DMS 273 treated with DMSO at 0.1 percent for 48 hours (cell line): ENCODE measurements around the gene CRYBB3.
A peak's percentile ranks its signal among the peaks of the same experiment; 100 is the strongest.
"Not testable (repeated sequence)": the region's sequence is repeated elsewhere in the genome, so short reads cannot be mapped to it uniquely, and the experiment has no call there.

Source experiments
- DNase-seq: peaks from one replicate; lab custom pipeline; 2025; lab: John Stamatoyannopoulos, UW

Gene CRYBB3

DNA sequence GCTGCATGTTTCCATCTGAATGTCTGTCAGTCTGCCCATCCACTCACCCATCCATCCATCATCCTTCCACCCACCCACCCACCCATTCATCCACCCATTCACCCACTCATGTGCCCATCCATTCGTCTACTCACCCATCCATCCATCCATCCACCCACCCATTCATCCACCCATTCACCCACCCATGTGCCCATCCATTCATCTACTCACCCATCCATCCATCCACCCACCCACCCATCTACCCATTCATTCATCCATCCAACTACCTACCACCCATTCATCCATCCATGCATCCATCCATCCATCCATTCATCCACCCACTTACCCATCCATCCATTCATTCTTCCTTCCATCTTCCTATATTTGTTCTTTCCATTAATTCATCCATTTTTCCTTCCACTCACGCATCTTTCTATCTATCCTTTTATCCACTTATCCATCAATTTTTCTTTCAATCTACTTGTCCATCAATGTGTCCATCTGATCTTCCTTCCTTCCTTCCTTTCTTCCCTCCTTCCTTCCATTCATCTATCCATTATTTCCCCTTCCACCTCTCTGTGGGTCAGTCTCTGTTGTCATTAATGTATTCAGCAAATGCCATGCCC lies 8.0 kb downstream of the CRYBB3 start:
- DNase-seq, result no peak

DNA sequence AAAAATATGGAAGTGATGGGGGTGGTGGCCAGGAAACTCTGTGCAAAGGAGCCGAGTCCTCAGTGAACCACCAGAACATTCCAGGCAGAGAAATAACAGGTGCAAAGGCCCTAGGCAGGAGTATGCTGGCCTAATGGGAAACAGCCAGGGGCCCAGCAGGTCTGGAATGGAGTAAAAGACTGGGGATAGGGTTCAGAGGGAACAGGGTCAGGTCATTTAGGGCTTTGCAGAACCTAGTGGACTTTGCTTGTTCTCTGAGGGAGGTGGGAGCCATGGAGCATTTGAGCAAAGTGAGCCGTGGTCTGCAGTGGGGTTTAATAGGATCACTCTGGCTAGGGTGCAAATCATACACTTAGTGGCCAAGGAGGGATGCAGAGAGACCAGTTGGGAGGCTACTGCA lies 8.7 kb downstream of the CRYBB3 start:
- DNase-seq, result no peak

DNA sequence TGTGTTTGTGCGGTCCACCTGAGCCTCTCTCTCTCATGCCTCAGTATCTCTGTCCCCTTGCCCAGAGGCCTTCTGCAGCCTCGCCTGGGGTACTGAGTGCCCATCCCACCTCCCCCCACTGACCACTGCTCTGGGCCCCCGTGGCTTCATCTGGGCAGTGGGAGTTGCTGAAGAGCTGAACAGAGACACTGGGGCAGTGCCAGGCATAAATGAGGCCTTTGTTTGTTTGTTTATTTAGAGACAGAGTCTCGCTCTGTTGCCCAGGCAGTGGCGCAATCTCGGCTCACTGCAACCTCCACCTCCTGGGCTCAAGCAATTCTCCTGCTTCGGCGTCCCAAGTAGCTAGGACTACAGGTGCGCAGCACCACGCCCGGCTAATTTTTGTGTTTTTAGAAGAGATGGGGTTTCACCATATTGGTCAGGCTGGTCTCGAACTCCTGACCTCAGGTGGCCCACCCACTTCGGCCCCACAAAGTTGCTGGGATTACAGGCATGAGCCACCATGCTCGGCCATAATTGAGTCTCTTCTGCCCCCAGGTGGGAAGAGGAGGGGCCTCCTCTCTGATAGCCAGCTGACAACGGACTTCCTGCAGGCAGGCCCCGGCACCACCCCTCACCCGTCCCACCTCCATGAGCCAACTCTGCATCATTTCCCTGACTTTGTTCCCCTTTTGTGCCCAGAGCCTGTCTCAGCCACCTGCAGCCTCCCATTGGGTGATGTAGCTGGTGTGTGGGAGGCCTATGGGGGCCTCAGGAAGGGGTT lies 9.3 kb downstream of the CRYBB3 start:
- DNase-seq, result no peak

DNA sequence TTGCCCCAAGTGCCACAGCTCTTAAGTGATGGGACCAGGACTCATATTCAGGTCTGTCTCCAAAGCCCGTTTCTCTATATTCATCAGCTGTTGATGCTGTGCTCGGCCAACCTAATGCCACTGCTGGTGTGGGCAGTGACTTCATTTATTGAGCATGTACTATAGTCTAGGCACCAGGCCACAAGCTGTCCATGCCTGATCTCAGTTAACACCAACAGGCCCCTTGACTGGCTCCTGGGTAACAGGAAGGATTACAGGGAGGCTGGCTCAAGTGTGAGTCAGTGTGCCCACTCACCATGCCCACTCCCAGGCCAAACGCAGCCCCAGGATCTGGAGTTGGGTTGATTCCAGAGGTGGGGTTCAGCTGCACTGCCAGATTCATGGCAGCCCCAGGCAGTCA lies 11.1 kb downstream of the CRYBB3 start:
- DNase-seq, result no peak

DNA sequence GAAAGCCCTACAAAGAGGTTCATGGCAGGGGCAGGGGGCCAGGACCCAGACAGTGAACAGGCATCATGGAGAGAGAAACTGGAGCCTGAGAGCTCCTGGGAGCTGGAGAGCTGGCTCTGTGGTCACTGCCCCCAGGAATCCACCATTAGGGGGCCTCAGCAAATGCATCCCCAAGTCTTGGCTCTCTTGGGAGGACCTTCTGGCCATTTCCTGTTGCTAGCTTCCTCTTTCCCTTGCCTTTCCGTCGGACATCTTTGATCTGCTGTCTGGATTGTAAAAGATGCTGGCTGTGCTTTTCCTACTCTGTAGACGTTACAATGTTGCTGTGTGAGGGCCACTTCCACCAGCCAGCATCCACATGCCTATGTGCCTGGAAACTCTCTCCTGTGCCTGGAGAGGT lies 12.7 kb downstream of the CRYBB3 start:
- DNase-seq, result no peak

DNA sequence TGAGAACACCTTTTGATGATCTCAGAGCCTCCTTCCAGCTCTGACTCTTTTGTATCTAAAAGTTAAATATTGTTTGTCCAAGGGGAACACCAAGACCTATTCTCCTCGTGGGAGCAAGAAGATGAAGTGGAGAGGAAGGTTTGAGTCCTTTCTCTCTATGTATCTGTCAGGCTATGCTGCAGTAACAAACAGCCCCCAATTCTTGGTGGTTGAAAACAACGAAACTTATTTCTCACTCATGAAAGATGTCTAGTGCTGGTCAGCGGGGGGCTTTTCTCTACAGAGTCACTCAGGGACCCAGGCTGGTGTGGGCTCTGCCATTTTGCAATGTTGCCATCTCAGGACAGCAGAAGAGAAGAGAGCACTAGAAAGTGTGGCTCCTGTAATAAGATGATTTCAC lies 13.6 kb downstream of the CRYBB3 start:
- no peak for DNase-seq

DNA sequence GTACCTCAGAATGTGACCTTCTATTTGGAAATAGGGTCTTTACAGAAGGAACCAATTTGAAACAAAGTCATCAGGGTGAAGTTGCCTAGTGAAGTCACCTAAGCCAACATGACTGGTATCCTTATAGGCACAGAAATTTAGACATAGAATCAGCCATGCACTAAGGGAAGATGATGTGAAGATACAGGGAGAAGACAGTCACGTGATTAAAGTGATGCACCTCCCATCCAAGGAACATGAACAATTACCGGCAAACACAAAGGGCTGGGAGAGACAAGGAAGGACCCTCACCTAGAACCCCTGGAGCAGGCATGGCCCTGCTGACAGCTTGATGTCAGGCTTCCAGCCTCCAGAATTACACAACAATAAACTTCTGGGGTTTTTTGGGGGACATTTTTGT lies 16.6 kb downstream of the CRYBB3 start:
- no peak for DNase-seq

DNA sequence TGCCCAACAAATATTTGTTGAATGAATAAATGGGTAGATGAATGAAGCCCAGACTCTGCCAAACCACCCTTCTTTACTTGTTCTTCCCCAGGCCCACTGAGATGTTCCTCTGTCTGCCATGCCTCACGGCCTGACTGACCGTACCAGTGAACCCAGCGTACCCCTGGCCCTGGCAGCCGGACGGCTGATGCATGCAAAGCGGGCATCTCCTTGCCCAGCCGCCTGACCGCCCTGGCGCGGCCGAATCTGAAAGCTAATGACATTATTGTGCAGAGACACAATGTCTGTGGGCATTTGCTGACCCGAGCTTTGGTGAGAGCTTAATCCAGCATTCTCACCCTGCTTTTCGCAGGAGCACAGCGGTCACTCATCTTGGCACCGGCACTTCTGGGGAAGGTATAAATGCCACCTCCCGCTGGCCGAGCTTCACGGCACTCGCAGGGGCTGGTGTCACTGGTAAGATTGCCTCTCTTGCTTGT lies 19.6 kb downstream of the CRYBB3 start, which contains the start of gene CRYBB2:
Gene CRYBB2 (plus strand): TSS at position 429 of the 479 bp plus-strand sequence. CDS start 1,791 bp downstream, outside the sequence.
- DNase-seq, result no peak

DNA sequence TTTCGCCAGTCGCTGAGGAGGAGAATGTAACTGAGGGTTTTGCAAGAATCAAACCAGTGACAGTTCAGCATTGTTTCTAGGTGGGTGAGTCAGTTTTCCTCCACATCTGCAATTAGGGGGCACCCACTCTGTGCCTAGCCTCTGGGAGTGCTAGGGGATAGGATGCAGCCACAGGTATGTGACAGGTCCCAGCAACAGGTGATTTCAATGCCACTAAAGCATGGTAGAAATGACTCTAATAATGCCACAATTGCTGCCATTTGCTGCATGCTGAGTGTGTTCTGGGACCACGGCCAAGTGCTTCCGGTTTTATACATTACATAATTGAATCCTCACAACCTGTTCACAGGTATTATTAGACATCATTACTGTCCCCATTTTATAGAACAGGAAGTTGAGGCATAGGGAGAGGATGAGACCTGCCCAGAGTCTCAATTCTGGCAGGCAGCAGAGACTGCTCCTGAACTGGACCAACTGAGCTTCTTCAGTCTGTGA lies 20.3 kb downstream of the CRYBB3 start:
- DNase-seq, result no peak

DNA sequence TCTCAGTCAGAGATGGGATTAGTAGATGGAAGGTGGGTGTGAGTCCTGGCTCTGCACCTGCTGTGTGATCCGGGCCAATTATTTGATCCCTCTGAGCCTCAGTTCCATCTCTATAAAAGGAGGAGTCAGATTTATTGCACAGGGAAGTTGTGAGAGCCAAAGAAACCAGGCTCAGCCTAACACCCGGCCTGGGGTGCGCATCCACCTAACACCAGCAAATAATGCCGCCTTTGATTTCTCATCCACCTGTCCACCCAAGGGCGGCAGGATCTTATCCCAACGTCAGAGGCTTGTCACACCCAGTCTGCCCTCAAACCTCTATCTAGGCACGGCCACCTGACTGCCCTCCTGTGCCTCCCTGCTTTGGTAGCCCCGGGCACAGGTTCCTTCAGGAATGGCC lies 22.1 kb downstream of the CRYBB3 start:
- DNase-seq, result no peak

DNA sequence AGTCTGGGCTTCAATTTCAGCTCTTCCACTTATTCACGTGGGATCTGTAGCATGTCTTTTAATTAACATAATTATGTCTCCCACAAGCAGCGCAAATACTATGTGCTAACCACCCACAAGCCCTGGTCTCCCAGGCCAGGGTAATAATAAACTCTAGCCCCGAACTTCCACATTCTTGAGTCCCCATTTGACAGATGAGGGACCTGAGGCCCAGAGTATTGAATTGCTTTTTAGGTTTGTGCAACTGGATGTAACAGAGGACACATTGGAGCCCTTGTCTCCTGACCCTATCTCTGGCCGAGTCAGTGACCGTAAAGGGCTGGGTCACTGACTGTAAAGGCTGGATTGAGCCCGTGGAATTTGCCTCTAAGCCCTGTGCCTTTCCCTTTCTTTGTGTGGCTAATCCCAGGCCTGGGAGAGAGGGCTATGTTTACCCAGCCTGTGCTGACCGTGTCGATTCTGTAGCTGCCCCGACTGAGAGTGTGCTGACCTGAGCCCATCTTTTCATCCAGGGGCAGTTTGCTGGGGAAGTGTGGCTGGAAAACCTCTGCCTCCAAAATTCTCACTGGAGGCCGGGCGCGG lies 23.7 kb downstream of the CRYBB3 start:
- no peak for DNase-seq

DNA sequence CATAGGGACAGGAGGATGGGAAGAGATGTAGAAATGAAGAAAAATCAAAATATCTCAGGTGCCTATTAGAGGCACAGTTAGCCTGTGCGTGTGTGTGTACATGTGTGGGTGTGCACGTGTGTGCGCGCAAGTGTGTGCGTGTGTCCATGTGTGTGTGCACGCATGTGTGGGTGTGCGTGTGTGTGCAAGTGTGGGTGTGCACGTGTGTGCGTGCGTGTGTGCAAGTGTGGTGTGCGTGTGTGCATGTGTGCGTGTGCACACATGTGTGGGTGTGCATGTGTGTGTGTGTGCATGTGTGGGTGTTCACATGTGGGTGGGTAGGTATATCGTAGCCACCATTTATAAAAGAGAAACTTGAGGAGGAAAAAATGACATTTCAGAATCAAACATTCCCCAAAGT lies 29.2 kb downstream of the CRYBB3 start:
- DNase-seq, result no peak

DNA sequence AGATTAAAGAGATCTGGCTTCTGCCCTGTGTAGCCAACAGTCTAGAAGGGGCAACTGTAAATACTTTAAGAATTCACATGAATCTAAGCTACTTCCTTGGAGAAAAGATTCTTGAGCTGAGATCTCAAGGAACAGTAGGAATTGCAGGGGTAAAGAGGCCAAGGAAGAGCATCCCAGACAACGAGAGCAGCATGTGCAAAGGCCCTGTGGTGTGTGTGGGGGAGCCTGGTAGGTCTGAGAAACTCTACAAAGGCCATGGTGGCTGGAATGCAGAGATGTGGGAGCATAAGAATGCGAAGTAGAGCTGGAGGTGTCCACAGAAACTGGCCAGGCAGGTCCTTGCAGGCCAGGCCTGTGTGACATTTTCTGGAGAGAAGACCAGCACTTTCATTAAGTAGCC lies 31.1 kb downstream of the CRYBB3 start:
- DNase-seq, result not testable (repeated sequence)

DNA sequence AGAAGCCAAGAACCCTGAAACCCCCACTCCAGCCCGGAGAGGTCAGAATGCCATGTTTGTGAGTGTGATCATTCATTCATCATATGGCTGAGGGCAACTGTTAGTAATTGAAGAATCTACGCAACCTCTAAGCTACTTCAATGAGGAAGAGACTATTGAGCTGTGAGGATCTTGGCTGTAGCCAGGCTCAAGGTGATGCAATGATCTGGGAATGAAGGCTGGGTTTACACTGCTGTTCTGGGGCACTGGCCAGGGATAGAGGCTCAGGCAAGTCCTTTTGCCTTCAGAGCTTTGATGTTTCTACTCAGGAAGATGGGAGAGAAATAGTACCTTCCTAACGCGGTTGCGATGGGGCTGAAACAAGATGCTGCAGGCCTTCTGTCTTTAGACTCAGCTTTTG lies 32.6 kb downstream of the CRYBB3 start:
- no peak for DNase-seq

DNA sequence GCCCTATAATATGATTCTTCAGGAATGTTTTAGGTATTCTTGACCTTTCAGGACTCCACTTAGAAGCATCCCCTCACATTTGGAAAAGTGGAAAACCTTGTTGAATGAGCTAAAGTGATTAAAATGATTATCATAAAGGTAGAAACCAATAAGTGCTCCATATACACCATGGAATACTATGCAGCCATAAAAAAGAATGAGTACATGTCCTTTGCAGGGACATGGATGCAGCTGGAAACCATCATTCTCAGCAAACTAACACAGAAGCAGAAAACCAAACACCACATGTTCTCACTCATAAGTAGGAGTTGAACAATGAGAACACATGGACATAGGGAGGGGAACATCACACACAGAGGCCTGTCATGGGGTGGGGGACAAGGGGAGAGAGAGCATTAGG lies 34.0 kb downstream of the CRYBB3 start:
- DNase-seq, result not testable (repeated sequence)

DNA sequence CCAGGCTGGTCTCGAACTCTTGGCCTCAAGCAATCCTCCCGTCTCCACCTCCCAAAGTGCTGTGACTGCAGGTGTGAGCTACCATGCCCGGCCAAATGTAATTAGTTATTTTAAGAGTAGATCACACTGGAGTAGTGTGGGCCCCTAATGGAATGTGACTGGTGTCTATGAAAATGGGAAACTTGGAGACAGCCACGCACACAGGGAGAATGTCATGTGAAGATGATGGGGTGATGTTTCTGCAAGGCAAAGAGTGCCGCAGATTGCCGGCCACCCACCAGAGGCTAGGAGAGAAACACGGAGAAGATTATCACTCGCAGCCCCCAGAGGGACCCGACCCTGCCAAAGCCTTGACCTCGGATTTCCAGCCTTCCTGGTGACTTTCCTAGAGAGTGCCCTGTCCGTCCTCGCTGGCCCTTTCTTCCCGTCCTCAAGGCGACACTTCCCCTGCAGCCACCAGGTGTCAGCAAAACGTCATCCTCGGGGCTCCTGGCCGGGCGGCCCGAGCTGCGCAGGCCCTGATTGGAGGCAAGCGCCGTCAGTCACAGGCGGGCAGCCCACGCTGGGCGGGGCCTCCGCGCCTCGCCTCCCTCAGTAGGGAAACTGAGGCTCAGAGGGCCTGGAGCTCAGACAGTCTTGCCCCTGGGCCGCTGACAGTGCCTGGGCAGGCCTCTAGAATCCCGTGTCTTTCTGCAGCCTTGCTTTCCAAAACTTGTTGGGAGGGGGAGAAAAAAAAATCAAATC lies 36.1 kb downstream of the CRYBB3 start:
- peak; percentile 34 for DNase-seq

DNA sequence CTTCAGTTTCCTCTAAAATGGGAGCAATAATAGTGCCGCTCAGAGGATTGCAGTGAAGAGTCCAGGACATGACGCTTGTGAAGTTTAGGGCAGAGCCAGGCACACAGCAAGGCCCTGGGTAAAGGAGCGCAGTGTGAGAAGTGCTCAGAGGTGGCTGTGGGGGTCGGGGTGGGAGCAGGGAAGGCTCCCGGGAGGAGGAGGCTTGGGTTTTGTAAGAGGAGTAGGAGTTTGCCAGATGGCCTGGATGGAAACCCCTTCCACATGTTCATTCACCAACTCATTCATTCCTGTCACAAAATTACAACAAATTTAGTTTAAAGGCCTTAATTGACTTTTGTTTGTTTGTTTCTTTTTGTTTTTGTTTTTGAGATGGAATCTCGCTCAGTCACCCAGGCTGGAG lies 36.8 kb downstream of the CRYBB3 start:
- no peak for DNase-seq

DNA sequence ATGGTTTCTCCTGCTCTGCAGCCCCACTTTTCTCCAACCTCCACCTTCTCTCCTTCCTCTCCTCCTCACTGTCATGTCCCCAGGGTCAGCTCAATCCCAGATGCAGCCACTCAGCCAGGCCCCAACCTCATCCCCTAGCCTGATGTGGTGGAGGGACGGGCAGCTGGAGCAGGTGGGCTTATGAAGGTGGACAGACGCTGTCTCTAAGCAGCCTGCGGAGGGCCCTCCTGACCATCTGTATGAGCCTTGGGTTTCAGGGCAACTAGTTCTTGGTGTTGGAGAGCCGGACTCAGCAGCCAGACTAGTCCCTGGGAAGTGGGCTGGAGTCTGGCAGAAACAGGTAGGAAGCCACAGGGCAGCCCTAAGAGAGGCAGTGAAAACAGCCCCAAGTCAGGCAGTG lies 37.8 kb downstream of the CRYBB3 start:
- DNase-seq, result no peak

DNA sequence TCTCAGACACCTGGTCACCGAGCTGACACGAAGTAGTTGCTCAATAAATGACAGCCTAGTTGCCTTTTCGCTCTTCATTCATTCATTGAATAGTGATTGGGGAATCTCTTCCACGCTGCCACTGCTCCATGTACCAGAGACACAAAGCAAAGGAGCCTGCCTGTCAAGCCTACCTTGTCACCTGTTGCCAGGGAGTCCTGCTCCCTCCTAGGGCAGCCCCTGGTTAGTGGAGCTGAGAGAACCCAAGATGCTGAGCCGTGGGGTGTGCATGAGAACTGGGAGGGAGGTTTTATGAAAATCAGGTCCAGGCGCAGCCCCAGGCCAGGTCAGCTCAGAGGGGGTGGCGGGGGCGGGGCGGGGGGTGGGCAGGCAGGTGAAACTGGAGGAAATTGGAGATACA lies 38.4 kb downstream of the CRYBB3 start:
- not testable (repeated sequence) for DNase-seq

DNA sequence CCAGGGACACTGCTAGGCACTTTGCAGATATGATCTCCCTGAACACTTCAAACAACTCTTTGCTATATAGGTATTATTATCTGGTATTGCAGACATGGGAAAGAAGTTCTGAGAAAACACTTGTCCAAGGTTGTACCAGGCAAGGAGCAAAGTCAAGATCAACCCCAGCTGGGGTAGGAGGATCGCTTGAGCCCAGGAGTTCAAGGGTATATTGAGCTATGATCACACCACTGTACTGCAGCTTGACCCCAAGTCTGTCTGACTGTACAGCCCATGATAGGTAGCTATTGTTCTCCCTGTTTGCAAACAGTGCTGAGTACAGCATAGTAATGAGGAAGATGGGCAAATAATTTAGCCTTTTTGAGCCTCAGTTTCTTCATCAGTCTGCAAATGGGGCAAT lies 55.5 kb downstream of the CRYBB3 start:
- not testable (repeated sequence) for DNase-seq
